Stimulated activated CD4-positive, alpha-beta T cell treated with anti-CD3 and anti-CD28 coated beads, Interleukin-1b, Interleukin-23, amount 100 ng/mL, for 4 hours (primary cell): ENCODE measurements around the gene PMP22.

Experiments used
- DNase-seq, 2 donors: peaks; one replicate each; pipeline ENCODE4 v3.0.0-alpha.2; 2020; ENCODE audit warnings: low read depth in 2 of 2

The PMP22 gene

GRCh38 chr17:15265131-15265530 is at the start of gene PMP22:
Gene PMP22 (minus strand): TSS chr17:15265326. CDS start chr17:15260727, 4,599 bp downstream.
- no peak for DNase-seq

GRCh38 chr17:15311996-15312395 is 46.9 kb upstream of the PMP22 start:
- no peak for DNase-seq

GRCh38 chr17:15309793-15310192 is 44.7 kb upstream of the PMP22 start:
- DNase-seq = no peak

- no peak for DNase-seq
Measured at GRCh38 chr17:15309236-15309635, 44.1 kb upstream of the PMP22 start.

GRCh38 chr17:15308758-15309157 is 43.6 kb upstream of the PMP22 start:
- DNase-seq = no peak

GRCh38 chr17:15307710-15308111 is 42.6 kb upstream of the PMP22 start:
- DNase-seq = no peak

GRCh38 chr17:15303851-15304250 is 38.7 kb upstream of the PMP22 start:
- no peak for DNase-seq

- no peak for DNase-seq
Measured at GRCh38 chr17:15303268-15303667, 38.1 kb upstream of the PMP22 start.

- no peak for DNase-seq
Measured at GRCh38 chr17:15301845-15302244, 36.7 kb upstream of the PMP22 start.

- no peak for DNase-seq
Measured at GRCh38 chr17:15298176-15298575, 33.0 kb upstream of the PMP22 start.

- no peak for DNase-seq
Measured at GRCh38 chr17:15293558-15293957, 28.4 kb upstream of the PMP22 start.

GRCh38 chr17:15291674-15292361 is 26.7 kb upstream of the PMP22 start:
- DNase-seq = no peak

GRCh38 chr17:15290605-15291004 is 25.5 kb upstream of the PMP22 start:
- no peak for DNase-seq

- DNase-seq = no peak
Measured at GRCh38 chr17:15289285-15290183, 24.4 kb upstream of the PMP22 start.

GRCh38 chr17:15288859-15289258 is 23.7 kb upstream of the PMP22 start:
- DNase-seq = no peak

- no peak for DNase-seq
Measured at GRCh38 chr17:15287538-15288267, 22.6 kb upstream of the PMP22 start.

GRCh38 chr17:15285466-15285865 is 20.3 kb upstream of the PMP22 start:
- no peak for DNase-seq

GRCh38 chr17:15284537-15284936 is 19.4 kb upstream of the PMP22 start:
- DNase-seq = no peak

- no peak for DNase-seq
Measured at GRCh38 chr17:15284107-15284506, 19.0 kb upstream of the PMP22 start.

GRCh38 chr17:15281909-15282308 is 16.8 kb upstream of the PMP22 start:
- no peak for DNase-seq

- no peak for DNase-seq
Measured at GRCh38 chr17:15278924-15279477, 13.9 kb upstream of the PMP22 start.

- no peak for DNase-seq
Measured at GRCh38 chr17:15278380-15278779, 13.3 kb upstream of the PMP22 start.
